Hepatocyte (in vitro differentiated cells): Measurements from ENCODE around the gene GHITM. TPM values are rescaled to one million over a fixed set of nuclear protein-coding genes. Genes with fewer than 3 reads are reported as not detected.
A peak's percentile ranks its signal among the peaks of the same experiment; 100 is the strongest.
"Not testable (repeated sequence)": the region's sequence is repeated elsewhere in the genome, so short reads cannot be mapped to it uniquely, and the experiment has no call there.

ENCODE experiments used
- DNase-seq: peaks from one replicate; pipeline ENCODE4 v3.0.0-alpha.2; 2016; ENCODE audit warnings: low spot score
- H2AFZ ChIP-seq: fragments of 200-600 bp; sonication (generic); 2 replicates; pipeline ENCODE4 v1.6.0; 2016; ENCODE audit warnings: antibody characterized with exemption, mild to moderate bottlenecking
- H3K27ac ChIP-seq: fragments of 200-600 bp; sonication (generic); 2 replicates; pipeline ENCODE4 v1.5.1; 2016; ENCODE audit warnings: mild to moderate bottlenecking
- H3K27me3 ChIP-seq: fragments of 200-600 bp; sonication (generic); 2 replicates; pipeline ENCODE4 v1.6.1; 2016
- H3K36me3 ChIP-seq: fragments of 200-600 bp; sonication (generic); replicated peaks from 2 replicates; pipeline ENCODE4 v1.5.1; 2016; ENCODE audit warnings: low read depth; ENCODE audit not compliant: insufficient read depth
- H3K4me1 ChIP-seq: fragments of 200-600 bp; sonication (generic); 2 replicates; pipeline ENCODE4 v1.5.1; 2016; ENCODE audit warnings: mild to moderate bottlenecking, moderate library complexity; ENCODE audit not compliant: insufficient read depth
- H3K4me2 ChIP-seq: fragments of 200-600 bp; sonication (generic); 2 replicates; pipeline ENCODE4 v1.6.0; 2016
- H3K4me3 ChIP-seq: fragments of 200-600 bp; sonication (generic); 2 replicates; pipeline ENCODE4 v1.5.1; 2016; ENCODE audit warnings: mild to moderate bottlenecking
- H3K79me2 ChIP-seq: fragments of 200-600 bp; sonication (generic); 2 replicates; pipeline ENCODE4 v1.6.0; 2017; ENCODE audit warnings: mild to moderate bottlenecking
- H3K9me2 ChIP-seq: fragments of 200-600 bp; sonication (generic); replicated peaks from 2 replicates; pipeline ENCODE4 v1.6.0; 2017; ENCODE audit warnings: mild to moderate bottlenecking; ENCODE audit not compliant: insufficient read depth
- H3K9me3 ChIP-seq: fragments of 200-600 bp; sonication (generic); 2 replicates; pipeline ENCODE4 v1.5.1; 2016; ENCODE audit warnings: low read depth, mild to moderate bottlenecking
- H4K20me1 ChIP-seq: fragments of 200-600 bp; sonication (generic); 2 replicates; pipeline ENCODE4 v1.6.0; 2016; ENCODE audit warnings: mild to moderate bottlenecking; ENCODE audit not compliant: insufficient read depth, poor library complexity, severe bottlenecking
- EZH2 ChIP-seq: fragments of 200-600 bp; sonication (generic); IDR thresholded peaks from 2 replicates; pipeline ENCODE4 v1.6.1; 2016; ENCODE audit warnings: antibody characterized with exemption, mild to moderate bottlenecking, borderline replicate concordance
- EZH2phosphoT487 ChIP-seq: fragments of 200-600 bp; sonication (generic); IDR thresholded peaks from one replicate; pipeline ENCODE4 v1.6.1; 2018; ENCODE audit warnings: antibody characterized with exemption, mild to moderate bottlenecking, low read depth, moderate library complexity; ENCODE audit not compliant: unreplicated experiment, severe bottlenecking
- WGBS: methylation state at CpG from one replicate; pipeline ENCODE4 v1.1.6; 2016; ENCODE audit warnings: low lambda C conversion rate; ENCODE audit errors: missing lambda C conversion rate; 5-methylcytosine and 5-hydroxymethylcytosine counted together
- polyA plus RNA-seq: library from polyadenylated mRNA; unstranded; fragments of >200 nt; fragmentation: Nextera tagmentation; extraction: Ambion mirVana; gene quantifications from 2 replicates; pipeline ENCODE4 v1.2.1, GENCODE V29; 2016
- total RNA-seq: library from RNA; depleted of rRNA; stranded (reverse); fragments of >200 nt; gene quantifications from 2 replicates; pipeline ENCODE4 v1.2.3, GENCODE V29; 2014
- TF ChIP-seq, protein P1 (sequence below): fragments of 200-600 bp; sonication (generic); IDR thresholded peaks from 2 replicates; pipeline ENCODE4 v1.5.1; 2016; ENCODE audit warnings: antibody characterized with exemption, mild to moderate bottlenecking; ENCODE audit not compliant: poor library complexity

Gene GHITM
- total and polyA plus RNA-seq, 2 experiments from 2014 or later: 215 to 273 TPM

DNA sequence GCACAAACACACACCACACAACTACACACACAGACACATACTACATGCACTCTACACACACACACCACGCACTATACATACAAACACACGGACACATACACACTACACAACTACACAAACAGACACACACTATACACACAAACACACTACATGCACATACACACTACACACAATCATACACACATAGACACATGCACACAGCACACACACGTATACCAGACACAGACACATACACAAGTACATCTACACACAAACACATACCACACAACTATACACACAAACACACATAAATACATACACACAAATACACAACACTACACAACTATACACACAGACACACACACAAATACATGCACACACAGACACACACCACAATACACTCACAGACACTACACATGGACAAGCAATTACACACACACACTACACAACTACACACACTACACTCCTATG is 38.9 kb downstream of the GHITM start:
- Histone ChIP-seq H3K9me2 (no peaks in the 10 kb centered on the region), H4K20me1 (no peaks in the 10 kb centered on the region), H3K27me3 (no peaks in the 10 kb centered on the region), H3K4me3 (no peak overlapping the region), H2AFZ (no peak overlapping the region), H3K36me3 (no peaks in the 10 kb centered on the region), H3K4me2 (no peak overlapping the region), H3K4me1 (no peaks in the 10 kb centered on the region), H3K79me2 (no peaks in the 10 kb centered on the region), H3K9me3 (no peaks in the 10 kb centered on the region), H3K27ac (no peak overlapping the region)
- no peak for DNase-seq
- no peak for TF ChIP-seq EZH2phosphoT487
- TF ChIP-seq, protein P1, sequence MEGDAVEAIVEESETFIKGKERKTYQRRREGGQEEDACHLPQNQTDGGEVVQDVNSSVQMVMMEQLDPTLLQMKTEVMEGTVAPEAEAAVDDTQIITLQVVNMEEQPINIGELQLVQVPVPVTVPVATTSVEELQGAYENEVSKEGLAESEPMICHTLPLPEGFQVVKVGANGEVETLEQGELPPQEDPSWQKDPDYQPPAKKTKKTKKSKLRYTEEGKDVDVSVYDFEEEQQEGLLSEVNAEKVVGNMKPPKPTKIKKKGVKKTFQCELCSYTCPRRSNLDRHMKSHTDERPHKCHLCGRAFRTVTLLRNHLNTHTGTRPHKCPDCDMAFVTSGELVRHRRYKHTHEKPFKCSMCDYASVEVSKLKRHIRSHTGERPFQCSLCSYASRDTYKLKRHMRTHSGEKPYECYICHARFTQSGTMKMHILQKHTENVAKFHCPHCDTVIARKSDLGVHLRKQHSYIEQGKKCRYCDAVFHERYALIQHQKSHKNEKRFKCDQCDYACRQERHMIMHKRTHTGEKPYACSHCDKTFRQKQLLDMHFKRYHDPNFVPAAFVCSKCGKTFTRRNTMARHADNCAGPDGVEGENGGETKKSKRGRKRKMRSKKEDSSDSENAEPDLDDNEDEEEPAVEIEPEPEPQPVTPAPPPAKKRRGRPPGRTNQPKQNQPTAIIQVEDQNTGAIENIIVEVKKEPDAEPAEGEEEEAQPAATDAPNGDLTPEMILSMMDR: no peak
- TF ChIP-seq EZH2: no peak
- WGBS: 100% methylated on average over 3 of the region's 3 CpGs

DNA sequence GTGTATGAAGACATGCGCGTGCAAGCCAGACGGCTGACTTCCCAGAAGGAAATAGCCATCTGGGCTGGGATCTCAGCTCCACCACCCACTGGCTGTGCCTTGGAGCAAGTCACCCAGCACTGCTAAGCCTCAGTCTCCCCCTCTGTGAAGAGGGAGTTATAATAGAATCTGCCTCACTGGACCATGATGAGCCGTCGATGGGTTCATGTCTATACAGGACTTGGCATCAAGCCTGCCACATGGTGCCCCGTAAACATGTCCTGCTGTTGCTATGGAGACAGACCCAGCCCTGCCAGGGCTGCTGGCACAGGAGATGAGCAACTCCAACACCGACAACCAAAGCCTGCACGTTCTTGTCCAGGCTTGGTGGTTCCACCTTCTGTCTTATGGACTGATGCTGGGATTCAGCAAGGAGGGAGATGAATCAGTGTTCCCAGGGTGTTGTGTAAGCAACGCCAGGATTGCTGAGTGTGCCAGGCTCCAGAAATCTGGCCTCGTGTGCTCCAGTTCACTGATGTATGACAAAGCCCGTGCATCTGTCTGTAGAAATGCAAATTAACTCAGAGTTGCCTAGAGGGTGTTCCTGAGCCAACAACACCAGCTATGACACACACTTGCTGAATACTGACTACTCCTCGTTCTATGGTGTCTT is 39.9 kb downstream of the GHITM start:
- Histone ChIP-seq H4K20me1 (no peaks in the 10 kb centered on the region), H3K4me2 (no peak overlapping the region), H3K27ac (no peak overlapping the region), H3K4me3 (no peak overlapping the region), H3K9me3 (no peaks in the 10 kb centered on the region), H3K27me3 (no peaks in the 10 kb centered on the region), H3K9me2 (no peaks in the 10 kb centered on the region), H3K36me3 (no peaks in the 10 kb centered on the region), H2AFZ (no peak overlapping the region), H3K79me2 (no peaks in the 10 kb centered on the region), H3K4me1 (no peaks in the 10 kb centered on the region)
- TF ChIP-seq, protein P1: no peak
- DNase-seq: peak; percentile 46
- WGBS: 79% methylated on average over 12 of the region's 12 CpGs

DNA sequence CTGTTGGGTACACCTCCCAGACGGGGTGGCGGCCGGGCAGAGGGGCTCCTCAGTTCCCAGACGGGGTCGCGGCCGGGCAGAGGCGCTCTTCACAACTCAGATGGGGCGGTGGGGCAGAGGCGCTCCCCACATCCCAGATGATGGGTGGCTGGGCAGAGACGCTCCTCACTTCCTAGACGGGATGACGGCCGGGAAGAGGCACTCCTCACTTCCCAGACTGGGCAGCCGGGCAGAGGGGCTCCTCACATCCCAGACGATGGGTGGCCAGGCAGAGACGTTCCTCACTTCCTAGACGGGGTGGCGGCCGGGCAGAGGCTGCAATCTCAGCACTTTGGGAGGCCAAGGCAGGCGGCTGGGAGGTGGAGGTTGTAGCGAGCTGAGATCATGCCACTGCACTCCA is 41.1 kb downstream of the GHITM start:
- not testable (repeated sequence) for H3K36me3 ChIP-seq, H3K4me1 ChIP-seq, H3K9me3 ChIP-seq, H3K4me2 ChIP-seq, H3K9me2 ChIP-seq, H3K79me2 ChIP-seq, DNase-seq, H3K27me3 ChIP-seq, H3K27ac ChIP-seq, H4K20me1 ChIP-seq, H3K4me3 ChIP-seq, H2AFZ ChIP-seq
- WGBS: 97% methylated on average over 10 of the region's 22 CpGs

DNA sequence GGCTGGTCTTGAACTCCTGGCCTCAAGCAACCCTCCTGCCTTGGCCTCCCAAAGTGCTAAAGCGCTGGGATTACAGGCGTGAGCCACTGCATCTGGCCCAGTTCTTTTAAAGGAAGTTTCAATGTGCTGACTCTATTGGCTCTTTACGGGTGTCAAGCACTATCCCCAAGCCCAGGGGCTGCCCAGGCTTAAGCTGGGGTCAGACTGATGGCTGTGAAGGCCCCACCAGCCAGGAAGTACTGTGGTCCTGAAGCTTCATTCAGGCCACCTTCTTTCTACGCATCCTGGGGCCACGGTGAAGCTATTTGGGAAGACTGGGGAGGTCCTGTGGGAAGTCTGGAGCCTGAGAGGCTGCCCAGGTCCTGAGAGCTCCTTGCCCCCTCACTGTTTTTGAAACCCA is 42.3 kb downstream of the GHITM start:
- no peak for DNase-seq
- H4K20me1 ChIP-seq: no peaks in the 10 kb centered on the region
- no peaks in the 10 kb centered on the region for H3K4me1 ChIP-seq
- no peak overlapping the region for H3K4me3 ChIP-seq
- no peaks in the 10 kb centered on the region for H3K9me2 ChIP-seq
- no peaks in the 10 kb centered on the region for H3K79me2 ChIP-seq
- no peaks in the 10 kb centered on the region for H3K9me3 ChIP-seq
- H3K36me3 ChIP-seq: no peaks in the 10 kb centered on the region
- H3K27me3 ChIP-seq: no peaks in the 10 kb centered on the region
- 89% methylated on average over 5 of the region's 5 CpGs for WGBS
- no peak overlapping the region for H3K4me2 ChIP-seq
- TF ChIP-seq EZH2phosphoT487: no peak
- TF ChIP-seq, protein P1: no peak
- TF ChIP-seq EZH2: no peak
- no peak overlapping the region for H2AFZ ChIP-seq
- H3K27ac ChIP-seq: no peak overlapping the region
